A549 (cell line): ENCODE results near the gene LEUTX. TPM values are rescaled to one million over a fixed set of nuclear protein-coding genes. Genes with fewer than 3 reads are reported as not detected.

Experiments used
- ATAC-seq, 2 experiments: fragments of 200-7000 bp in 1 of 2; fragments of >200 bp in 1 of 2; cut with Nextera tagmentation in 1 of 2; cut with Tn5 transposase in 1 of 2; 3 replicates each; pipeline versions ENCODE4 v1.8.0 to v1.9.1; 2018 to 2020; ENCODE audit warnings: mild to moderate bottlenecking in 1 of 2, moderate library complexity in 1 of 2
- CTCF ChIA-PET: fragments of 300-600 bp; sonication (Branson Sonifier 250); formaldehyde crosslinking; extraction: SDS; loops from one replicate; lab custom pipeline; 2021; ENCODE audit warnings: antibody characterized with exemption, inconsistent platforms; lab: Yijun Ruan, JAX
- POLR2A ChIA-PET: fragments of 350-600 bp; formaldehyde crosslinking; extraction: SDS; loops from one replicate; lab custom pipeline; 2021; ENCODE audit warnings: antibody characterized with exemption, inconsistent platforms; lab: Yijun Ruan, JAX
- DNase-seq, 2 experiments: peaks; one replicate each; pipeline versions ENCODE4 v3.0.0 to v3.0.0-alpha.2; 2011 to 2016; ENCODE audit warnings: low read depth in 1 of 2, low spot score in 1 of 2
- FAIRE-seq: peaks from 2 replicates; lab custom pipeline; 2011; peaks lifted over from hg19 to GRCh38; lab: Jason Lieb, UNC
- H3K27ac ChIP-seq, 2 experiments: fragments of >200 bp; sonication (Bioruptor Twin); formaldehyde crosslinking; 3 replicates each; pipeline ENCODE4 v1.5.1; 2016 to 2017
- H3K4me1 ChIP-seq: fragments of >200 bp; sonication (Bioruptor Twin); formaldehyde crosslinking; 3 replicates; pipeline ENCODE4 v1.6.1; 2016
- H3K4me2 ChIP-seq: fragments of >200 bp; sonication (Bioruptor Twin); formaldehyde crosslinking; 3 replicates; pipeline ENCODE4 v1.6.1; 2016
- H3K4me3 ChIP-seq: fragments of >200 bp; sonication (Bioruptor Twin); formaldehyde crosslinking; 3 replicates; pipeline ENCODE4 v1.5.1; 2016
- H3K9me3 ChIP-seq: fragments of >200 bp; sonication (Bioruptor Twin); formaldehyde crosslinking; 3 replicates; pipeline ENCODE4 v1.6.1; 2016
- CEBPB ChIP-seq, 2 experiments: fragments of >200 bp in 1 of 2; sonication (Bioruptor Twin) in 1 of 2; formaldehyde crosslinking in 1 of 2; IDR thresholded peaks; 2 replicates each; pipeline ENCODE4 v1.6.1; 2012 to 2016
- EHF ChIP-seq: fragments of 250-450 bp; sonication (Bioruptor Pico); IDR thresholded peaks from 2 replicates; pipeline ENCODE4 v1.5.0; 2020; ENCODE audit warnings: mild to moderate bottlenecking
- EP300 ChIP-seq, 2 experiments: fragments of >200 bp; sonication (Bioruptor Twin); formaldehyde crosslinking; IDR thresholded peaks; 2 replicates in 1 of 2; 3 replicates in 1 of 2; pipeline ENCODE4 v1.6.1; 2016 to 2017
- FOXS1 ChIP-seq: fragments of 250-450 bp; sonication (Bioruptor Pico); IDR thresholded peaks from 2 replicates; pipeline ENCODE4 v1.5.0; 2020; ENCODE audit warnings: mild to moderate bottlenecking, moderate library complexity
- HOXB13 ChIP-seq: fragments of 250-450 bp; sonication (Bioruptor Pico); IDR thresholded peaks from 2 replicates; pipeline ENCODE4 v1.5.0; 2020; ENCODE audit warnings: low read depth, mild to moderate bottlenecking, moderate library complexity
- HOXB5 ChIP-seq: fragments of 250-450 bp; sonication (Bioruptor Pico); IDR thresholded peaks from 2 replicates; pipeline ENCODE4 v1.5.0; 2020; ENCODE audit warnings: mild to moderate bottlenecking, moderate library complexity
- JUN ChIP-seq, 2 experiments: fragments of >200 bp; sonication (Bioruptor Twin); formaldehyde crosslinking; IDR thresholded peaks; 2 replicates in 1 of 2; 3 replicates in 1 of 2; pipeline ENCODE4 v1.6.1; 2016 to 2017
- JUNB ChIP-seq: fragments of >200 bp; sonication (Bioruptor Twin); formaldehyde crosslinking; IDR thresholded peaks from 2 replicates; pipeline ENCODE4 v1.6.1; 2016
- MAFK ChIP-seq: fragments of 450-650 bp; IDR thresholded peaks from 2 replicates; pipeline ENCODE4 v1.6.1; 2014; ENCODE audit not compliant: partially characterized antibody
- NPAS2 ChIP-seq: fragments of 250-450 bp; sonication (Bioruptor Pico); IDR thresholded peaks from 2 replicates; pipeline ENCODE4 v1.8.0; 2022; ENCODE audit warnings: mild to moderate bottlenecking, moderate library complexity, borderline replicate concordance
- POLR2AphosphoS2 ChIP-seq: conservative IDR thresholded peaks from 2 replicates; pipeline ENCODE4 v1.6.1; 2012; ENCODE audit warnings: low read length, improper control_type of control experiment, inconsistent platforms
- RARB ChIP-seq: fragments of 250-450 bp; sonication (Bioruptor Pico); IDR thresholded peaks from 2 replicates; pipeline ENCODE4 v1.8.0; 2021; ENCODE audit warnings: mild to moderate bottlenecking, moderate library complexity
- RNF2 ChIP-seq: fragments of 200-600 bp; sonication (generic); IDR thresholded peaks from 2 replicates; pipeline ENCODE4 v1.6.1; 2016; ENCODE audit warnings: low read depth, mild to moderate bottlenecking, antibody characterized with exemption, moderate library complexity, borderline replicate concordance
- SMC3 ChIP-seq: fragments of >200 bp; sonication (Bioruptor Twin); formaldehyde crosslinking; IDR thresholded peaks from 3 replicates; pipeline ENCODE4 v1.6.1; 2018; ENCODE audit warnings: inconsistent platforms
- TP53 ChIP-seq: fragments of 250-450 bp; sonication (Bioruptor Pico); IDR thresholded peaks from 2 replicates; pipeline ENCODE4 v1.5.0; 2021; ENCODE audit warnings: mild to moderate bottlenecking, moderate library complexity
- ZC3H11A ChIP-seq: fragments of 450-650 bp; IDR thresholded peaks from 2 replicates; pipeline ENCODE4 v1.6.1; 2014; ENCODE audit warnings: antibody characterized with exemption, mild to moderate bottlenecking
- ZFP36 ChIP-seq: fragments of 450-650 bp; IDR thresholded peaks from 2 replicates; pipeline ENCODE4 v1.6.1; 2014; ENCODE audit warnings: borderline replicate concordance; ENCODE audit not compliant: partially characterized antibody
- ZNF302 ChIP-seq: fragments of 250-450 bp; sonication (Bioruptor Pico); IDR thresholded peaks from 2 replicates; pipeline ENCODE4 v1.9.0; 2021; ENCODE audit warnings: inconsistent platforms, mild to moderate bottlenecking, moderate library complexity
- ZSCAN20 ChIP-seq: fragments of 250-450 bp; sonication (Bioruptor Pico); IDR thresholded peaks from 2 replicates; pipeline ENCODE4 v1.8.0; 2022; ENCODE audit warnings: mild to moderate bottlenecking, moderate library complexity
- WGBS: methylation state at CpG from one replicate; pipeline ENCODE4 v1.1.6; 2017; ENCODE audit errors: missing lambda C conversion rate; 5-methylcytosine and 5-hydroxymethylcytosine counted together
- polyA plus RNA-seq, 4 experiments: library from polyadenylated mRNA; depleted of rRNA in 3 of 4; stranded (reverse); fragments of >200 nt; fragmentation: RNase III in 1 of 4; extraction: RNeasy Plus Mini Kit Qiagen cat#74134 plus additional on column Dnase treatment in 1 of 4; gene quantifications; 2 replicates in 3 of 4; 3 replicates in 1 of 4; pipeline ENCODE4 v1.2.3, GENCODE V29; 2011 to 2017
- TF ChIP-seq, protein P1 (sequence below): fragments of >200 bp; sonication (Bioruptor Twin); formaldehyde crosslinking; IDR thresholded peaks from 3 replicates; pipeline ENCODE4 v1.5.1; 2016
- TF ChIP-seq, protein P2 (sequence below): fragments of 450-650 bp; IDR thresholded peaks from 2 replicates; pipeline ENCODE4 v1.6.1; 2014; ENCODE audit warnings: antibody characterized with exemption
- TF ChIP-seq, protein P3 (sequence below): fragments of >200 bp; sonication (Bioruptor Twin); formaldehyde crosslinking; IDR thresholded peaks from 3 replicates; pipeline ENCODE4 v1.6.1; 2016
- TF ChIP-seq, protein P4 (sequence below): fragments of 250-450 bp; sonication (Bioruptor Pico); IDR thresholded peaks from 2 replicates; pipeline ENCODE4 v1.5.0; 2021; ENCODE audit warnings: mild to moderate bottlenecking, moderate library complexity, borderline replicate concordance
- TF ChIP-seq, protein P5 (sequence below): IDR thresholded peaks from 2 replicates; pipeline ENCODE4 v1.6.1; 2012; ENCODE audit warnings: low read depth, borderline replicate concordance

The LEUTX gene
- polyA plus RNA-seq, 2 of the 4 experiments (the other 2 are of a cell fraction), result not detected

DNA sequence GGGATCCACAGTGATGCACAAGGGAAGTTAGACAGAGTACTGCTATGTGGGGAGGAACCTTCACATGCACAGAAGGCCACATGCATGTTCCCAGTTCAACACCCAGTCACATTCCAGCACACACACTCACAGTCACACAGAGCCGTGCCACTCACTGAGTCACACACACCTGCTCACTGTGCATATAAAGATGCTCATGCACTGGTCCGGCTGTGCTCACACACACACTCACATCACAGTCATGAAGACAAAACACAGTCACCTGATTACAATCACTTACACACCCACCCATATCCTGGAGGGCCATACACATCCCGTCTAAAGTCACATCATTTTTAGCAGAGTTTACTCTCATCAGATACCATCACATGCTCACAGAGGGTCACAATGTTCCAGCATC lies 41.3 kb upstream of the LEUTX start:
- WGBS, result 12% methylated on average over 3 of the region's 3 CpGs
- ATAC-seq (peak; percentile 14 to 21; a peak in 3 of 6 replicates), FAIRE-seq (no peak), DNase-seq (no peak)
- TF ChIP-seq, protein P1, sequence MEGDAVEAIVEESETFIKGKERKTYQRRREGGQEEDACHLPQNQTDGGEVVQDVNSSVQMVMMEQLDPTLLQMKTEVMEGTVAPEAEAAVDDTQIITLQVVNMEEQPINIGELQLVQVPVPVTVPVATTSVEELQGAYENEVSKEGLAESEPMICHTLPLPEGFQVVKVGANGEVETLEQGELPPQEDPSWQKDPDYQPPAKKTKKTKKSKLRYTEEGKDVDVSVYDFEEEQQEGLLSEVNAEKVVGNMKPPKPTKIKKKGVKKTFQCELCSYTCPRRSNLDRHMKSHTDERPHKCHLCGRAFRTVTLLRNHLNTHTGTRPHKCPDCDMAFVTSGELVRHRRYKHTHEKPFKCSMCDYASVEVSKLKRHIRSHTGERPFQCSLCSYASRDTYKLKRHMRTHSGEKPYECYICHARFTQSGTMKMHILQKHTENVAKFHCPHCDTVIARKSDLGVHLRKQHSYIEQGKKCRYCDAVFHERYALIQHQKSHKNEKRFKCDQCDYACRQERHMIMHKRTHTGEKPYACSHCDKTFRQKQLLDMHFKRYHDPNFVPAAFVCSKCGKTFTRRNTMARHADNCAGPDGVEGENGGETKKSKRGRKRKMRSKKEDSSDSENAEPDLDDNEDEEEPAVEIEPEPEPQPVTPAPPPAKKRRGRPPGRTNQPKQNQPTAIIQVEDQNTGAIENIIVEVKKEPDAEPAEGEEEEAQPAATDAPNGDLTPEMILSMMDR, result no peak
- TF ChIP-seq, protein P2, sequence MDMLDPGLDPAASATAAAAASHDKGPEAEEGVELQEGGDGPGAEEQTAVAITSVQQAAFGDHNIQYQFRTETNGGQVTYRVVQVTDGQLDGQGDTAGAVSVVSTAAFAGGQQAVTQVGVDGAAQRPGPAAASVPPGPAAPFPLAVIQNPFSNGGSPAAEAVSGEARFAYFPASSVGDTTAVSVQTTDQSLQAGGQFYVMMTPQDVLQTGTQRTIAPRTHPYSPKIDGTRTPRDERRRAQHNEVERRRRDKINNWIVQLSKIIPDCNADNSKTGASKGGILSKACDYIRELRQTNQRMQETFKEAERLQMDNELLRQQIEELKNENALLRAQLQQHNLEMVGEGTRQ, result no peak
- TF ChIP-seq EHF, result no peak
- no peak for TF ChIP-seq JUN (IDR thresholded peaks at IDR 0.05)
- TF ChIP-seq RNF2, result no peak
- no peak for TF ChIP-seq EP300 (IDR thresholded peaks at IDR 0.05)
- TF ChIP-seq POLR2AphosphoS2, result no peak
- TF ChIP-seq TP53 (CRISPR knock-in tag), result no peak
- no peak for TF ChIP-seq CEBPB (IDR thresholded peaks at IDR 0.05)
- CTCF ChIA-PET, result no interaction called here
- H3K4me1 ChIP-seq, result no peaks in the 10 kb centered on the region
- H3K27ac ChIP-seq, result no peak overlapping the region
- no peaks in the 10 kb centered on the region for H3K9me3 ChIP-seq
- POLR2A ChIA-PET, result no interaction called here
- H3K4me3 ChIP-seq, result no peak overlapping the region
- H3K4me2 ChIP-seq, result no peak overlapping the region

DNA sequence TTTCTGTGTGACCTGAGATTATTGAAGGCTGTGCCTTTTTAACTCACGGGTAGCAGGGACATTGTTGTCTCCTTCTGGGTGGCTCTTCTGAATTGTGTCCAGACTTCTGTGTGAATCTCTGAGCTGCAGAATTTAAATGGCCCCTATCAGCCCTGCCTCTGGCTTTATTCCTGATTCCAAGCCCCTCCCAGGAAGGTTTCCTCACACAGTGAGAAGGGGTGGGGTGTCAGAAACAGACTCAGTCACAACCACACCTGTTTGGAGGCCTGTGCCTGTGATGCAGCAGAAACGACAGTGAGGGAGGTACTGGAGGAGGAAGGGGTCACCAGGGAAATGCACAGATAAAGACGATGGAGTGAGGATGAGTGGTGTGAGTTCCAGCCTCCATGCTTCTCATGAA lies 40.8 kb upstream of the LEUTX start, which contains the start of gene CLC:
TSS of gene CLC (minus strand) at position 139 of the 400 bp plus-strand sequence. CDS start at position 62, 77 bp downstream.
- Histone ChIP-seq H3K4me1 (no peaks in the 10 kb centered on the region), H3K4me3 (no peak within 1 kb of the TSS), H3K27ac (no peak within 1 kb of the TSS), H3K9me3 (no peaks in the 10 kb centered on the region), H3K4me2 (no peak within 1 kb of the TSS)
- ChIA-PET POLR2A (no interaction called here), CTCF (interaction anchor here (1.3 to 1.6 kb wide), 2 partner anchors 9 to 26 kb away, joined by 3 to 4 read pairs; no protein-coding TSS in a partner anchor)
- DNase-seq (no peak), ATAC-seq (peak in 1 of 2 experiments; percentile 26; a peak in 3 of 6 replicates), FAIRE-seq (peak; percentile 23)
- 3% methylated on average over 3 of the region's 3 CpGs for WGBS
- TF ChIP-seq, protein P3, sequence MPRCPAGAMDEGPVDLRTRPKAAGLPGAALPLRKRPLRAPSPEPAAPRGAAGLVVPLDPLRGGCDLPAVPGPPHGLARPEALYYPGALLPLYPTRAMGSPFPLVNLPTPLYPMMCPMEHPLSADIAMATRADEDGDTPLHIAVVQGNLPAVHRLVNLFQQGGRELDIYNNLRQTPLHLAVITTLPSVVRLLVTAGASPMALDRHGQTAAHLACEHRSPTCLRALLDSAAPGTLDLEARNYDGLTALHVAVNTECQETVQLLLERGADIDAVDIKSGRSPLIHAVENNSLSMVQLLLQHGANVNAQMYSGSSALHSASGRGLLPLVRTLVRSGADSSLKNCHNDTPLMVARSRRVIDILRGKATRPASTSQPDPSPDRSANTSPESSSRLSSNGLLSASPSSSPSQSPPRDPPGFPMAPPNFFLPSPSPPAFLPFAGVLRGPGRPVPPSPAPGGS, result no peak
- TF ChIP-seq ZFP36, result no peak
- no peak for TF ChIP-seq NPAS2 (CRISPR knock-in tag)
- TF ChIP-seq, protein P2, result no peak
- no peak for TF ChIP-seq EP300 (IDR thresholded peaks at IDR 0.05)
- no peak for TF ChIP-seq FOXS1
- no peak for TF ChIP-seq JUNB
- no peak for TF ChIP-seq ZC3H11A
- no peak for TF ChIP-seq ZNF302 (CRISPR knock-in tag)
- TF ChIP-seq HOXB13, result no peak

DNA sequence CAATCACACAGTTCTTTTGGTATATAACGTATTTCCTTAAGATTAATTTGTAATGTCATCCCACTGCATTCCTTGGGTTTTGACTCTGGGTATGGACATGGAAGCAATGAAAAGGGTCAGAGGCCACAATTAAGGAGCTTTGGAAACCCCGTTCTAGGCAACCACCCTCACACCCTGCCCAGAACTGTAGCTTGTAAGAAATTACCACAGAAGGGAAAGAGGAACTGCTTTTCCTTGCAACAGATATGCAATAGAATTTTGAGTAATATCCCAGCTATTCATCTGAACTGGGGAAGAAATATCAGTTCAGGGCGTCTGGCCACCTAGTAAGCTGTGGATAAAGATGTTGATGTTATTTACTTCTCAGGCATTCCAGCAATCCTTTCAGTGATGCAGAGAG lies 39.8 kb upstream of the LEUTX start:
- FAIRE-seq, result peak; percentile 23
- no peak for ATAC-seq
- POLR2A ChIA-PET, result no interaction called here
- Histone ChIP-seq H3K27ac (no peak overlapping the region), H3K4me2 (no peak overlapping the region), H3K9me3 (no peaks in the 10 kb centered on the region), H3K4me3 (no peak overlapping the region), H3K4me1 (no peaks in the 10 kb centered on the region)
- CTCF ChIA-PET, result interaction anchor here (0.5 to 1.6 kb wide), 4 partner anchors 8 to 401 kb away, joined by 3 to 4 read pairs (median 4); no protein-coding TSS in a partner anchor
- WGBS, result 6% methylated on average over 3 of the region's 3 CpGs
- DNase-seq, result no peak
- TF ChIP-seq, protein P1, result no peak
- TF ChIP-seq SMC3, result no peak
- TF ChIP-seq MAFK, result no peak
- no peak for TF ChIP-seq RARB (CRISPR knock-in tag)
- TF ChIP-seq HOXB5 (CRISPR knock-in tag), result no peak
- TF ChIP-seq, protein P4, sequence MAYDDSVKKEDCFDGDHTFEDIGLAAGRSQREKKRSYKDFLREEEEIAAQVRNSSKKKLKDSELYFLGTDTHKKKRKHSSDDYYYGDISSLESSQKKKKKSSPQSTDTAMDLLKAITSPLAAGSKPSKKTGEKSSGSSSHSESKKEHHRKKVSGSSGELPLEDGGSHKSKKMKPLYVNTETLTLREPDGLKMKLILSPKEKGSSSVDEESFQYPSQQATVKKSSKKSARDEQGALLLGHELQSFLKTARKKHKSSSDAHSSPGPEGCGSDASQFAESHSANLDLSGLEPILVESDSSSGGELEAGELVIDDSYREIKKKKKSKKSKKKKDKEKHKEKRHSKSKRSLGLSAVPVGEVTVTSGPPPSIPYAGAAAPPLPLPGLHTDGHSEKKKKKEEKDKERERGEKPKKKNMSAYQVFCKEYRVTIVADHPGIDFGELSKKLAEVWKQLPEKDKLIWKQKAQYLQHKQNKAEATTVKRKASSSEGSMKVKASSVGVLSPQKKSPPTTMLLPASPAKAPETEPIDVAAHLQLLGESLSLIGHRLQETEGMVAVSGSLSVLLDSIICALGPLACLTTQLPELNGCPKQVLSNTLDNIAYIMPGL (CRISPR knock-in tag), result no peak
- TF ChIP-seq ZSCAN20 (CRISPR knock-in tag), result no peak
- TF ChIP-seq ZFP36, result no peak
- TF ChIP-seq, protein P5, sequence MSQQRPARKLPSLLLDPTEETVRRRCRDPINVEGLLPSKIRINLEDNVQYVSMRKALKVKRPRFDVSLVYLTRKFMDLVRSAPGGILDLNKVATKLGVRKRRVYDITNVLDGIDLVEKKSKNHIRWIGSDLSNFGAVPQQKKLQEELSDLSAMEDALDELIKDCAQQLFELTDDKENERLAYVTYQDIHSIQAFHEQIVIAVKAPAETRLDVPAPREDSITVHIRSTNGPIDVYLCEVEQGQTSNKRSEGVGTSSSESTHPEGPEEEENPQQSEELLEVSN, result no peak
